Measurements from ENCODE around the gene ABCA10.

DNA sequence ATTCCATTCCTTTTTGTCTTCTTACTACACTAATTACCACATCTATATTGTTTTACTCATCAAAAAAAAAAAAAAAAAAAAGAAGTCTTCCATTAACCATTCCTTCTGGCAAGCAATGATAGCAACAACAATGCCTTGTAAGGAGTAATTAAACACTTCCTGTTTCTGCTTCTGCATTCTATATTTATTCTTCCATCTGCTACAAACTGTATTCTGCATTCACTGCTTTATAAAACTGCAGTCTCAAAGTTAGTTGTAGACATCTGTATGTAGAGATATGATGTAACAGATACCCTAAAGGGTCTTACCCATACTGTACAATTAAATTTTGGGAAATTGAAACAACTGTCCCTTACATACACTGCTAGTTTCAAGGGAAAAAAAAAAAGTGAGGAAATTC lies 58.2 kb downstream of the ABCA10 start:
- TF ChIP-seq EZH2 (IDR thresholded peaks at IDR 0.05; ENCODE audit: low read depth): no peak
- TF ChIP-seq, protein P1, sequence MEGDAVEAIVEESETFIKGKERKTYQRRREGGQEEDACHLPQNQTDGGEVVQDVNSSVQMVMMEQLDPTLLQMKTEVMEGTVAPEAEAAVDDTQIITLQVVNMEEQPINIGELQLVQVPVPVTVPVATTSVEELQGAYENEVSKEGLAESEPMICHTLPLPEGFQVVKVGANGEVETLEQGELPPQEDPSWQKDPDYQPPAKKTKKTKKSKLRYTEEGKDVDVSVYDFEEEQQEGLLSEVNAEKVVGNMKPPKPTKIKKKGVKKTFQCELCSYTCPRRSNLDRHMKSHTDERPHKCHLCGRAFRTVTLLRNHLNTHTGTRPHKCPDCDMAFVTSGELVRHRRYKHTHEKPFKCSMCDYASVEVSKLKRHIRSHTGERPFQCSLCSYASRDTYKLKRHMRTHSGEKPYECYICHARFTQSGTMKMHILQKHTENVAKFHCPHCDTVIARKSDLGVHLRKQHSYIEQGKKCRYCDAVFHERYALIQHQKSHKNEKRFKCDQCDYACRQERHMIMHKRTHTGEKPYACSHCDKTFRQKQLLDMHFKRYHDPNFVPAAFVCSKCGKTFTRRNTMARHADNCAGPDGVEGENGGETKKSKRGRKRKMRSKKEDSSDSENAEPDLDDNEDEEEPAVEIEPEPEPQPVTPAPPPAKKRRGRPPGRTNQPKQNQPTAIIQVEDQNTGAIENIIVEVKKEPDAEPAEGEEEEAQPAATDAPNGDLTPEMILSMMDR (conservative IDR thresholded peaks at IDR 0.05): no peak
